Breast epithelium (tissue), 4 donors: ENCODE data around the gene RGPD8. TPM values are rescaled to one million over a fixed set of nuclear protein-coding genes. Genes with fewer than 3 reads are reported as not detected.

ENCODE experiments used
- DNase-seq, 2 donors: peaks; one replicate each; pipeline ENCODE4 v3.0.0-alpha.2; 2019; ENCODE audit warnings: low spot score in 2 of 2
- H3K27ac ChIP-seq, 2 donors: fragments of 200-600 bp; sonication (generic) in 1 of 2; one replicate each; pipeline ENCODE4 v1.5.1; 2016 to 2019; ENCODE audit warnings: mild to moderate bottlenecking in 1 of 2
- H3K27me3 ChIP-seq, 2 donors: fragments of 200-600 bp; sonication (generic) in 1 of 2; one replicate each; pipeline versions ENCODE4 v1.5.1 to v1.6.0; 2017 to 2019; ENCODE audit warnings: control low read depth in 1 of 2, mild to moderate bottlenecking in 1 of 2
- H3K36me3 ChIP-seq: fragments of 200-600 bp; one replicate; pipeline ENCODE4 v1.5.1; 2019
- H3K4me1 ChIP-seq, 2 donors: fragments of 200-600 bp; sonication (generic); one replicate each; pipeline ENCODE4 v1.5.1; 2016 to 2019; ENCODE audit warnings: control low read depth in 1 of 2
- H3K4me3 ChIP-seq, 3 donors: fragments of 200-600 bp; sonication (generic); 1 replicate in 2 of 3; 2 replicates in 1 of 3; pipeline ENCODE4 v1.5.1; 2016 to 2019; ENCODE audit warnings: mild to moderate bottlenecking in 3 of 3, moderate library complexity in 2 of 3
- H3K9me3 ChIP-seq, 2 donors: fragments of 200-600 bp; sonication (generic) in 1 of 2; one replicate each; pipeline ENCODE4 v1.5.1; 2016 to 2019; ENCODE audit warnings: control low read depth in 1 of 2
- POLR2A ChIP-seq: fragments of 450-650 bp; IDR thresholded peaks from one replicate; pipeline ENCODE4 v1.6.1; 2016; ENCODE audit warnings: antibody characterized with exemption, mild to moderate bottlenecking, moderate library complexity
- POLR2AphosphoS5 ChIP-seq, 3 donors: sonication (generic); formaldehyde crosslinking; IDR thresholded peaks; one replicate each; pipeline ENCODE4 v1.6.1; 2017; ENCODE audit warnings: antibody characterized with exemption in 3 of 3
- intact Hi-C: fragments of 100-400 bp; cut with DNase I; formaldehyde crosslinking; loops from one replicate; pipeline ENCODE4 v1.15.1; 2023; ENCODE audit warnings: low total_unique reads
- total RNA-seq, 3 donors: library from RNA; depleted of rRNA; stranded (reverse); fragments of >200 nt; gene quantifications; one replicate each; pipeline ENCODE4 v1.1.0, GENCODE V29; 2016
- TF ChIP-seq, protein P1 (sequence below), 3 donors: fragments of 450-650 bp; IDR thresholded peaks; one replicate each; pipeline ENCODE4 v1.5.1; 2016 to 2017; ENCODE audit warnings: antibody characterized with exemption in 3 of 3, mild to moderate bottlenecking in 3 of 3, moderate library complexity in 3 of 3

The RGPD8 gene
- total RNA-seq, 3 donors from 2014 or later, result 30.4 to 48.9 (median 40.0) TPM

DNA sequence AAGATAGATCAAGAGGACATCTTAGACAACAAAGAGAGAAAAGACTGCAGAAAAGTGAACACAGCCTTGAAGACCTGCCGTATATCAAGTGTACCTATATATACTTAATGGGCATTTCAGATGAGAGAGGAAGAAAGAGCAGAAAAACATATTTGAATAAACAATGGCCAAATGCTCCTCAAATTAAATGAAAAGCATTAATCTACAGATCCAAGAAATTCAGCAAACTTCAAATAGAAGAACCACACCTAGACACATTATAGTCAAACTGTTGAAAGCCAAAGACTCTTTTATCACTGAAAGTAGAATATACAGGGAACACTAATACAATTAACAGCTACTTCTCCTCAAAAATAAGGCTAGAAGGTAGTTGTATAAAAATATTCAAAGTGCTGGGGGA lies 29.8 kb upstream of the RGPD8 start:
- Histone ChIP-seq H3K4me3 (no peak overlapping the region), H3K27ac (no peak overlapping the region), H3K9me3 (no peaks in the 10 kb centered on the region), H3K36me3 (no peaks in the 10 kb centered on the region), H3K4me1 (no peaks in the 10 kb centered on the region), H3K27me3 (no peaks in the 10 kb centered on the region)
- TF ChIP-seq, protein P1, sequence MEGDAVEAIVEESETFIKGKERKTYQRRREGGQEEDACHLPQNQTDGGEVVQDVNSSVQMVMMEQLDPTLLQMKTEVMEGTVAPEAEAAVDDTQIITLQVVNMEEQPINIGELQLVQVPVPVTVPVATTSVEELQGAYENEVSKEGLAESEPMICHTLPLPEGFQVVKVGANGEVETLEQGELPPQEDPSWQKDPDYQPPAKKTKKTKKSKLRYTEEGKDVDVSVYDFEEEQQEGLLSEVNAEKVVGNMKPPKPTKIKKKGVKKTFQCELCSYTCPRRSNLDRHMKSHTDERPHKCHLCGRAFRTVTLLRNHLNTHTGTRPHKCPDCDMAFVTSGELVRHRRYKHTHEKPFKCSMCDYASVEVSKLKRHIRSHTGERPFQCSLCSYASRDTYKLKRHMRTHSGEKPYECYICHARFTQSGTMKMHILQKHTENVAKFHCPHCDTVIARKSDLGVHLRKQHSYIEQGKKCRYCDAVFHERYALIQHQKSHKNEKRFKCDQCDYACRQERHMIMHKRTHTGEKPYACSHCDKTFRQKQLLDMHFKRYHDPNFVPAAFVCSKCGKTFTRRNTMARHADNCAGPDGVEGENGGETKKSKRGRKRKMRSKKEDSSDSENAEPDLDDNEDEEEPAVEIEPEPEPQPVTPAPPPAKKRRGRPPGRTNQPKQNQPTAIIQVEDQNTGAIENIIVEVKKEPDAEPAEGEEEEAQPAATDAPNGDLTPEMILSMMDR (IDR thresholded peaks at IDR 0.05), result no peak
- no peak for TF ChIP-seq POLR2A
- TF ChIP-seq POLR2AphosphoS5 (IDR thresholded peaks at IDR 0.05), result no peak
- no peak for DNase-seq
- intact Hi-C loops, result loop anchor here (5.0 kb wide), 1 partner anchor 526 kb away; no protein-coding TSS in a partner anchor

DNA sequence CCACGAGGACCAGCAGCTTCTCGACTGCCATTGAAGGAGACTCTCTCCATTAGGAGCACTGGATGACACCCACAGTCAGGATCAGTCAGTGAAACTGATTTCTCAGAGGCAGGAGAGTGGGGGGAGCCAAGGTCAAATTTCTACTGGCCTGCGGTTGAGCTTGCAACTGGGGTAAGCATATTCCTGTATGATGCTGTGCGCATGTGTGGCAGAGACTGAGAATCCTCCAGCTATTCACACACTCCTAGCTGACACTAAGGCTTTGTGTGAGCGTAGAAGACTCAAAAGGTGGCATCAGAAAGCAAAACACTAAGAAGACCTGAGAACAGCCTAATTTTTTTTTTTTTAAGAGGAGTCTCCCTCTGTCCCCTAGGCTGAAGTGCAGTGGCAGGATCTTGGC lies 28.7 kb upstream of the RGPD8 start:
- H3K36me3 ChIP-seq, result no peaks in the 10 kb centered on the region
- no peaks in the 10 kb centered on the region for H3K9me3 ChIP-seq
- H3K4me3 ChIP-seq, result no peak overlapping the region
- H3K27me3 ChIP-seq, result no peaks in the 10 kb centered on the region
- DNase-seq, result no peak
- no peak overlapping the region for H3K27ac ChIP-seq
- intact Hi-C loops, result loop anchor here (5.0 kb wide), 1 partner anchor 525 kb away; no protein-coding TSS in a partner anchor
- H3K4me1 ChIP-seq, result no peaks in the 10 kb centered on the region
- TF ChIP-seq POLR2A (no peak), POLR2AphosphoS5 (IDR thresholded peaks at IDR 0.05) (no peak)
- TF ChIP-seq, protein P1 (IDR thresholded peaks at IDR 0.05), result no peak

DNA sequence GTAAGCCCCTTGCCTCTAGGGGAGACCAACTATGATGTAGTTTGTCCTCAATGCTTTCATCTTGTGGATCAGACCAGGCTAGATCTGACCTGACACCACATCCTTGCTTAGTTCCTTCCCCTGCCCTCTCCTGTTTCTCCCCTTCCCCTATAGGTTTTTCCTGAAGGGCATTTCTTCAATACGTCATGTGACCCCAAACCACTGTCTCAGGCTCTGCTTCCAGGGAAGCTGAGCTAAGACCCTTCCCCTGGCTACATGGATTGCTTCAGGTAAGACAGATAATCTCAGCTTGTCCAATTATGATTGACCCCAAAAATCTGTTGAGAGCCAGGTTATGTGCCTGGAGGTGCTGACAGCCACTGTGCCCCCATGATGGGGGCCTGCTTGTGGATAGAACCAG lies 25.9 kb upstream of the RGPD8 start:
- intact Hi-C loops, result no loop called here

DNA sequence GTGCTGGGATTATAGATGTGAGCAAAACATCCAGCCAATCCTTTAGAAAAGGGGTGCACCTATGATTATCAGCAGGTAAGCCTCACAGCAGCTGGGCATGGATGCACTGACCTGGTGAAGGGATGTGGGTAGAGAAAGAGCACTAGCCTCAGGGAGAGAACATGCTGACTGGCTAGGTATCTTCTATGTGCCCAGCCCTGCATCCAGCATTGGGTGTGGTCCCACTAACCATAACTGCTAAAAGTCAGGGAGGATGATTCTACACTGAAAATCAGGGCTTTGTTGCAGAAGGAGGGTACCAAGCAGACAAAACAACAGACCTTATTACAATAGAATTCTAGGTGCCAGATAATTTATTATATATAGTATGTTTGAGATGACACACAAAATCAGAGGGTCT lies 21.1 kb upstream of the RGPD8 start:
- Histone ChIP-seq H3K4me3 (no peak overlapping the region), H3K27ac (no peak overlapping the region), H3K27me3 (no peaks in the 10 kb centered on the region), H3K4me1 (no peaks in the 10 kb centered on the region), H3K9me3 (peaks cover 5 to 8% of the 10 kb centered on the region in 2 donors), H3K36me3 (no peaks in the 10 kb centered on the region)
- TF ChIP-seq, protein P1 (IDR thresholded peaks at IDR 0.05), result no peak
- TF ChIP-seq POLR2A (no peak), POLR2AphosphoS5 (IDR thresholded peaks at IDR 0.05) (no peak)
- intact Hi-C loops, result no loop called here
- no peak for DNase-seq

More for the DNA sequence above, 25.9 kb upstream of the RGPD8 start:
- Histone ChIP-seq H3K27ac (no peak overlapping the region), H3K9me3 (no peaks in the 10 kb centered on the region), H3K4me3 (no peak overlapping the region), H3K4me1 (no peaks in the 10 kb centered on the region), H3K36me3 (no peaks in the 10 kb centered on the region), H3K27me3 (no peaks in the 10 kb centered on the region)
- no peak for DNase-seq
- TF ChIP-seq, protein P1 (IDR thresholded peaks at IDR 0.05), result no peak
- no peak for TF ChIP-seq POLR2A
- TF ChIP-seq POLR2AphosphoS5 (IDR thresholded peaks at IDR 0.05), result no peak

DNA sequence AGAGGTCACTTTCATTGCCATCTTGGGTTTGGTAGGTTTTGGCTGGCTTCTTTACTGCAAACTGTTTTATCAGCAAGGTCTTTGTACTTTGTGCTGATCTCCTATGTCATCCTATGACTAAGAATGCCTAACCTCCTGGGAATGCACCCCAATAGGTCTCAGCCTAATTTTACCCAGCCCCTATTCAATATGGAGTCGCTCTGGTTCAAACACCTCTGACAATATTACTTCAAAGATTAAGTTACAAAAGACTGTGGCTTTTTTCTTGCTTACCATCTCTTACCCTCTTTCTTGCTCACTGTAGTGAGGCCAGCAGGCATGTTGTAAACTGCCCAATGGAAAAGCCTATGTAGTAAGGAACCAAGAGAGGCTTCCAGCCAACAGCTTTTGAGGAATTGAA lies 17.9 kb upstream of the RGPD8 start:
- Histone ChIP-seq H3K4me1 (no peaks in the 10 kb centered on the region), H3K27me3 (no peaks in the 10 kb centered on the region), H3K4me3 (no peak overlapping the region), H3K36me3 (no peaks in the 10 kb centered on the region), H3K27ac (no peak overlapping the region), H3K9me3 (peaks cover 6 to 8% of the 10 kb centered on the region in 2 donors)
- TF ChIP-seq POLR2AphosphoS5 (IDR thresholded peaks at IDR 0.05) (no peak), POLR2A (no peak)
- TF ChIP-seq, protein P1 (IDR thresholded peaks at IDR 0.05), result no peak
- intact Hi-C loops, result no loop called here
- no peak for DNase-seq
